Fibroblast of lung (primary cell): ENCODE measurements around the gene RNU2-63P.
"Not testable (repeated sequence)": the region's sequence is repeated elsewhere in the genome, so short reads cannot be mapped to it uniquely, and the experiment has no call there.

ENCODE experiments used
- CTCF ChIP-seq, 2 donors: IDR thresholded peaks in 1 of 2; conservative IDR thresholded peaks in 1 of 2; 1 replicate in 1 of 2; 2 replicates in 1 of 2; pipeline ENCODE4 v1.5.1; 2011 to 2012; ENCODE audit warnings: low read length in 2 of 2, control low read depth in 1 of 2, inconsistent platforms in 1 of 2, low read depth in 1 of 2, mild to moderate bottlenecking in 1 of 2
- EZH2 ChIP-seq: IDR thresholded peaks from 2 replicates; pipeline ENCODE4 v1.5.1; 2012; ENCODE audit warnings: low read length, control low read depth, mild to moderate bottlenecking; ENCODE audit errors: missing control alignments

GRCh38 chr2:87987473-87987872 lies 28.9 kb downstream of the RNU2-63P start:
- TF ChIP-seq CTCF (conservative IDR thresholded peaks at IDR 0.05 in 1 of 2, IDR thresholded peaks at IDR 0.05 in 1 of 2; ENCODE audit: low read depth in 1 of 2, low read length in 2 of 2); EZH2: not testable (repeated sequence)
